Bronchial epithelial cell (primary cell): ENCODE data around the gene PSTK. TPM values are rescaled to one million over a fixed set of nuclear protein-coding genes. Genes with fewer than 3 reads are reported as not detected.

Experiments used
- DNase-seq: peaks from one replicate; pipeline ENCODE4 v3.0.0-alpha.2; 2010; ENCODE audit warnings: low read depth
- FAIRE-seq: peaks from 2 replicates; lab custom pipeline; 2011; peaks lifted over from hg19 to GRCh38; lab: Jason Lieb, UNC
- H3K27me3 ChIP-seq: 2 replicates; pipeline ENCODE4 v1.5.1; 2011; ENCODE audit warnings: low read length; ENCODE audit not compliant: control insufficient read depth, insufficient read depth
- H3K36me3 ChIP-seq: 2 replicates; pipeline ENCODE4 v1.5.1; 2011; ENCODE audit warnings: low read length; ENCODE audit not compliant: control insufficient read depth, insufficient read depth
- H3K4me3 ChIP-seq: 2 replicates; pipeline ENCODE4 v1.5.1; 2011; ENCODE audit warnings: mild to moderate bottlenecking, low read depth, low read length, control low read depth
- total RNA-seq: library from RNA; depleted of rRNA; stranded (reverse); fragments of >200 nt; gene quantifications from 2 replicates; pipeline ENCODE4 v1.2.1, GENCODE V29; 2014
- TF ChIP-seq, protein P1 (sequence below): IDR thresholded peaks from 2 replicates; pipeline ENCODE4 v1.5.1; 2011; ENCODE audit warnings: mild to moderate bottlenecking, moderate library complexity, low read length, control low read depth, inconsistent platforms; ENCODE audit not compliant: insufficient read depth, severe bottlenecking

The PSTK gene
- total RNA-seq, 1 donor from 2014 or later = 4.2 TPM

DNA sequence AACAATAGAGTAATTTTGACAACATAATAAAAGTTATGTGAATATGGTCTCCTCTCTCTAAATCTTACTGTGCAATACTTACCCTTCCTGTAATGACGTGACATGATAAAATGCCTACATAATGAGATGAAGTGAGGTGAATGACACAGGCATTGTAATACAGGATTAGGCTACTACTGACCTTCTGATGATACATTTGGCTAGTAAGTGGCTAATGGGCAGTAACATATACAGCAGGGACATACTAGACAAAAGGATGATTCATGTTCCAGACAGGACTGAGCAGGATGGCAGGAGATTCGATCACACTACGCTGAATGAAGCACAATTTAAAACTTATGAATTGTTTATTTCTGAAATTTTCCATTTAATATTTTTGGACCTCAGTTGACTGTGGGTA lies 30.9 kb upstream of the PSTK start:
- Histone ChIP-seq H3K36me3 (peaks cover 5% of the 10 kb centered on the region), H3K27me3 (no peaks in the 10 kb centered on the region), H3K4me3 (no peak overlapping the region)
- DNase-seq (peak; percentile 55), FAIRE-seq (no peak)
- TF ChIP-seq, protein P1, sequence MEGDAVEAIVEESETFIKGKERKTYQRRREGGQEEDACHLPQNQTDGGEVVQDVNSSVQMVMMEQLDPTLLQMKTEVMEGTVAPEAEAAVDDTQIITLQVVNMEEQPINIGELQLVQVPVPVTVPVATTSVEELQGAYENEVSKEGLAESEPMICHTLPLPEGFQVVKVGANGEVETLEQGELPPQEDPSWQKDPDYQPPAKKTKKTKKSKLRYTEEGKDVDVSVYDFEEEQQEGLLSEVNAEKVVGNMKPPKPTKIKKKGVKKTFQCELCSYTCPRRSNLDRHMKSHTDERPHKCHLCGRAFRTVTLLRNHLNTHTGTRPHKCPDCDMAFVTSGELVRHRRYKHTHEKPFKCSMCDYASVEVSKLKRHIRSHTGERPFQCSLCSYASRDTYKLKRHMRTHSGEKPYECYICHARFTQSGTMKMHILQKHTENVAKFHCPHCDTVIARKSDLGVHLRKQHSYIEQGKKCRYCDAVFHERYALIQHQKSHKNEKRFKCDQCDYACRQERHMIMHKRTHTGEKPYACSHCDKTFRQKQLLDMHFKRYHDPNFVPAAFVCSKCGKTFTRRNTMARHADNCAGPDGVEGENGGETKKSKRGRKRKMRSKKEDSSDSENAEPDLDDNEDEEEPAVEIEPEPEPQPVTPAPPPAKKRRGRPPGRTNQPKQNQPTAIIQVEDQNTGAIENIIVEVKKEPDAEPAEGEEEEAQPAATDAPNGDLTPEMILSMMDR = no peak

DNA sequence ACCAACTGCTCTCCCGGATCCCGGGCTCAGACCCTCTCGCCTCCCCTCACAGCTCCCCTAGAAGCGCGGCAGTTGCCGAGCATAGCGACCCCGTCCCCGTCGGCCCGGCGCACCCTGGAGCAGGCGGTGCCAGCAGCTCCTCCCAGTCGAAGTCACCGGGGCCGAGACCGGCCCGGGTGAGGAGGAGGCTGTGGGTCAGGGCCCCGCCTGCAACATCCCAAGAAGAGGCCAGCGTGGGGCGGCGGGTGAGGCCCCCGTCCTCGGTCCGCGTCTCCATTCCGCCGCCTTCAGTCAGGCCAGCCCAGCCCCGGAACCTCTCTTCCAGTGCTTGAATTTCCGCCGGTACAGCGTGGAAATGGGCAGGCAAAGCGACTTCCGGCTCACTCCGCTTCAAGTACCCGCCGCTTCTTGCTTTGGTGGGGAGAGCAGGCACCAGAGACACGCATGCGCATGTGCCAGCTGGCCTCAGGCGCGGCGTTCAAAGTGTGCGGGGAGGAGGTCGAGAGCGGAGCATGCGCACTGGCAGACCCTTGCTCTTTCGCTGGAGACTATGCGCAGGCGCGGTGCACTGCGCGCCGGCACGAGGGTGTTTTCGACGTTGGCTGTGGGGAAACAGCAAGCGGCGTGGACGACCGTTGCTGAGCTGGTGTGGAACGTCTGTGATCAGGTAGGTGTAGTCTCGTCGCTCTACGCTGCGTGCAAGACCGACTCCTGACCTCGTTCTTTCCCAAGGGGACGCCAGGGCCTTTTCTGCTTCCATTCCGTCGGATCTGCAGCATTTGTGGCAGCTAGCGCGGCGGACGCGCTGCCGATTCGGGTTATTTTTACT lies 26.1 kb upstream of the PSTK start, which contains the start of gene C10orf88:
C10orf88 (minus strand) TSS at position 326 of the 829 bp plus-strand sequence; CDS start at position 277, 49 bp downstream.
- TF ChIP-seq, protein P1 = no peak
- peak; percentile 96 for DNase-seq
- Histone ChIP-seq H3K36me3 (no peaks in the 10 kb centered on the region), H3K27me3 (no peaks in the 10 kb centered on the region), H3K4me3 (peak within 1 kb of the TSS; percentile 75)
- no peak for FAIRE-seq

DNA sequence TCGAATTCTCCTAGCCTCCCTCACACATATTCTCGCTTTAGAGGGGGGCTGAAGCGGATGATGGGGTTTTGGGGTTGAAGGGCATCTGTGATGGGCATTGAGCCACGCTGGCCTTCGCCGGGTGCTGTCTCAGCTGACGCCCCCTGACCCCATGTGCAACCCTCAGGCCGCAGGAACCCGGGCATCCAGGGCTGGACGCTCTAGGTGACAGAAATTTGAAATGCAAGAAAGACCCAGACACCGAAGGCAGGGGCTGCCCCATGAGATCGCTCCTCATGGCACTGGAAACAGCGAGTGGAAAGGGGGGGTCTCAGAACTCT lies 25.5 kb upstream of the PSTK start:
- TF ChIP-seq, protein P1 = no peak

GRCh38 chr10:122955892-122956291 lies 24.3 kb upstream of the PSTK start:
- FAIRE-seq = no peak

More for the DNA sequence above, 25.5 kb upstream of the PSTK start:
- no peak for DNase-seq
- no peak for FAIRE-seq
- H3K36me3 ChIP-seq = no peaks in the 10 kb centered on the region
- H3K27me3 ChIP-seq = no peaks in the 10 kb centered on the region
- peak overlapping the region; percentile 75 for H3K4me3 ChIP-seq

GRCh38 chr10:122957474-122957873 lies 22.7 kb upstream of the PSTK start:
- no peak for FAIRE-seq

More at GRCh38 chr10:122955892-122956291, 24.3 kb upstream of the PSTK start:
- H3K4me3 ChIP-seq = no peak overlapping the region
- DNase-seq = no peak
- no peaks in the 10 kb centered on the region for H3K36me3 ChIP-seq
- TF ChIP-seq, protein P1 = no peak
- H3K27me3 ChIP-seq = no peaks in the 10 kb centered on the region

More at GRCh38 chr10:122957474-122957873, 22.7 kb upstream of the PSTK start:
- Histone ChIP-seq H3K36me3 (no peaks in the 10 kb centered on the region), H3K27me3 (no peaks in the 10 kb centered on the region), H3K4me3 (no peak overlapping the region)
- TF ChIP-seq, protein P1 = no peak
- peak; percentile 98 for DNase-seq
